NB4 (cell line): ENCODE data around the gene LCAT.

ENCODE experiments used
- CTCF ChIP-seq: IDR thresholded peaks from one replicate; pipeline ENCODE4 v1.5.1; 2012; ENCODE audit warnings: low read depth, low read length
- MYC ChIP-seq: IDR thresholded peaks from 2 replicates; pipeline ENCODE4 v1.6.1; 2011; ENCODE audit warnings: low read depth, low read length

DNA sequence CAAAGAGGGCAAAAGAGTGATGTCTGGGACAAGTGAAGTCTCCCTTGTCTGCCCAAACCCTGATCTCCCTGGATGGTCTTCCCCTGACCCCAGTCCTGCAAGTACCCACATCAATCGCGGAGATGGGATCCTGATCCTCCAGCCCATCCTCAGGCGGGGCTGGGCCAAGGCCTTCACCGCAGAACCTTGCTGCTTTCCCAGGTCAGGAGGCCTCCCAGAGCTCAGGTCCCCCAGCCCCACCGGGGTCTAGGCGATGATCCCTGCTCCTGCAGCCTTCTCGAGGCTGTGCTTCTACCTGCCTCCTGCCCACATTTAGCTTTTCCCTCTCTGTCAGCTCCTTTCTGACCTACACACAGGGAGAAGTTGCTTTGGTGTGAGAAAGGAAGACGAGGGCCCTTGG, 18.2 kb upstream of the LCAT start:
- TF ChIP-seq MYC = no peak
- TF ChIP-seq CTCF = no peak
